GM18867 (cell line): ENCODE measurements around the gene GDI2.
"Not testable (repeated sequence)": the region's sequence is repeated elsewhere in the genome, so short reads cannot be mapped to it uniquely, and the experiment has no call there.

ENCODE experiments used
- ATAC-seq: cut with Tn5 transposase; IDR thresholded peaks from one replicate; pipeline ENCODE4 v1.9.1; 2021; ENCODE audit warnings: mild to moderate bottlenecking, moderate library complexity; ENCODE audit not compliant: unreplicated experiment

GDI2 gene

DNA sequence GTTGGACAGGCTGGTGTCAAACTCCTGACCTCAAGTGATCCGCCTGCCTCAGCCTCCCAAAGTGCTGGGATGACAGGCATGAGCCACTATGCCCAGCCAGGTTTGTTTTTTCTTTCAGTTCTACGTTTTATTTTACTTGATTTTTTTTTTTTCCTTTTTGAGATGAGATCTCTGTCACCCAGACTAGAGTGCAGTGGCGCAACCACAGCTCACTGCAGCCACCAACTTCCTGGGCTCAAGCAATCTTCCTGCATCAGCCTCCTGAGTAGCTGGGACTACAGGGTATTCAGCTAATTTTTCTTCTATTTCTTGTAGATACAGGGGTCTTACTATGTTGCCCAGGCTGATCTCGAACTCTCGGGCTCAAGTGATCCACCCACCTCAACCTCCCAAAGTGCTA, 24.3 kb downstream of the GDI2 start:
- ATAC-seq = no peak

DNA sequence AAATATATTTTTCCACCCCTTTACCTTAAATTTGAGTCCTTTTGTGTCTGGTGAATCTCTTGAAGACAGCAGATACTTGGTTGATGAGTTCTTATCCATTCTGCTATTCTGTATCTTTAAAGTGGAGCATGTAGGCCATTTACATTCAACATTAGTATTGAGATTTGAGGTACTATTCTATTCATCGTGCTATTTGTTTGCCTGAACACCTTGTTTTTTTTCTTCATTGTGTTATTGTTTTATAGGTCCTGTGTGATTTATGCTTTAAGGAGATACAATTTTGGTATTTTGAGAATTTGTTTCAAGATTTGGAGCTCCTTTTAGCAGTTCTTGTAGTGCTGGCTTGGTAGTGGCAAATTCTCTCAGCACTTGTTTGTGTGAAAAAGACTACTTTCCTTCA, 29.9 kb downstream of the GDI2 start:
- no peak for ATAC-seq

DNA sequence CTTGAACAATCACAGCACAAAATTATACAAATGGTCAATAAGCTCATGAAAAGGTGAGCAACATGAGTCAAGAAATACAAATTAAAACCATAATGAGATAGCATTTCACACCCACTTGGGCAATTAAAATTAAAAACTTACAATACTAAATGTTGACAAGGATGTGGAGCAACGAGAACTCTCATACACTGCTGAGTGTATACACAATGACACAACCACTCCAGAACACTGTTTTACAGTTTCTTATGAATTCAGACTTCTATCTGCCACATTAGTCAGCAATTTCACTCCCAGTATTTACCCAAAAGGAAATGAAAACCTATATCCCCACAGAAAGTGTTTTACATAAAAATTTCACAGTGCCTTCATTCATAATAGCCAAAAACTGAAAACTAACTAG, 31.1 kb downstream of the GDI2 start:
- ATAC-seq = no peak

DNA sequence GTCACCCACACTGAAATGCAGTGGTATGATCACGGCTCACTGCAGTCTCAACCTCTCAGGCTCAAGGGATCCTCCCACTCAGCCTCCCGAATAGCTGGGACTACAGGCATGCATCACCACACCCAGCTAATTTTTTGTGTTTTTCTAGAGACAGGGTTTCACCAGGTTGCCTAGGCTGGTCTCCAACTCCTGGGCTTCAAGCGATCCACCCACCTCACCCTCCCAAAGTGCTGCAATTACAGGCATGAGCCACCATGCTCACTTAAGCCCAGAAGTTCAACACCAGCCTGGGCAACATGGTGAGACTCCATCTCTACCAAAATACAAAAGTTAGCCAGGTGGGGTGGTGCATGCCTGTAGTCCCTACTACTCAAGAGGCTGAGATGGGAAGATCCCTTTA, 33.5 kb downstream of the GDI2 start:
- no peak for ATAC-seq

DNA sequence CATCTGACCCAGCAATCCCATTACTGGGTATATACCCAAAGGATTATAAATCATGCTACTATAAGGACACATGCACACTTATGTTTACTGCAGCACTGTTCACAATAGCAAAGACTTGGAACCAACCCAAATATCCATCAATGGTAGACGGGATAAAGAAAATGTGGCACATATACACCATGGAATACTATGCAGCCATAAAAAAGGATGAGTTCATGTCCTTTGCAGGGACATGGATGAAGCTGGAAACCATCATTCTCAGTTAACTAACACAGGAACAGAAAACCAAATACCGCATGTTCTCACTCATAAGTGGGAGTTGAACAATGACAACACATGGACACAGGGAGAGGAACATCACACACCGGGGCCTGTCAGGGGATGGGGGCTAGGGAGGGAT, 35.5 kb downstream of the GDI2 start:
- not testable (repeated sequence) for ATAC-seq

DNA sequence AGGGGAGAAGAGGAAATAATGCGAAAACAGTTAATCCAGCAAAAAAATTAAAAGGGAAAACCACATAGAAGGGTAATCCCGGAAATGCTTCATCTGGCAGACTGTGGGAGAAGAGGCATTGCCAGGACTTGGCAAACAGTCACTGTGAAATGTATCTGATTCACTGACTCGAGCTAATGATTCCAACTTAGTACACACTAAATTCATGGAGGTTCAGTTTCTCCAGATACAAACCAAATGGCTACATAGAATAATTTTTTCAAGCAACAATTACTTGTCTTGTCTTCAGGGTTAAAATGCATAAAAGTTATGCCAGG, 36.4 kb downstream of the GDI2 start:
- no peak for ATAC-seq

DNA sequence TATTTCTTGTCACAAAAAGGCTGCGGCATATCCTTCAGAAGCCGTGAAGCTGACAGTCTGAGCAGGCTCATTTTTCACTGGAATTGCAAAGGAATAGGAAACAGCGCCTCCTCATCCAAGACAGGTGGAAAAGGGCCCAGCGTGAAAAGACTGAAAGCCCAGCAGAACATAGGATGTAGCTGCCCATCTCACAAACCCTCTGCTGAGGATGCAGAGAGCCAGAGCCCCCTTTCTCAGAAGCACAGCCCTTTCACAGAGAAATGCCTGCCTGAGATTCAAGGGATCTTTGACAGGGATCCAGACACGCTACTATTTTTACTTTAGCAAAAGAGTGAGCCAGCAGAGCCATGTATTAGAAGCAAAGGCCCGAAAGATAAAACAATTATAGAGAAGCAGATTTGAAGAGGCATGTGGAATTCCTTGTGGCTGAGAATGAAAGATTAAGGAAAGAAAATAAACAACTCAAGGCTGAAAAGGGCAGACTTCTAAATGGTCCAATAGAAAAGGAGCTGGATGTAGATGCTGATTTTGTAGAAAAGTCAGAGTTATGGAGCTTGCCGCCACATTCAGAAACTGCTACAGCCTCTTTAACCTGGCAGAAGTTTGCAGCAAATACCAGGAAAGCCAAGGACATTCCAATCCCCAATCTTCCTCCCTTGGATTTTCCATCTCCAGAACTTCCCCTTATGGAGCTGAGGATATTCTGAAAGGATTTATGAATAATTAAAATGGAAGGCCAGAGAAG, 36.9 kb downstream of the GDI2 start:
- no peak for ATAC-seq

DNA sequence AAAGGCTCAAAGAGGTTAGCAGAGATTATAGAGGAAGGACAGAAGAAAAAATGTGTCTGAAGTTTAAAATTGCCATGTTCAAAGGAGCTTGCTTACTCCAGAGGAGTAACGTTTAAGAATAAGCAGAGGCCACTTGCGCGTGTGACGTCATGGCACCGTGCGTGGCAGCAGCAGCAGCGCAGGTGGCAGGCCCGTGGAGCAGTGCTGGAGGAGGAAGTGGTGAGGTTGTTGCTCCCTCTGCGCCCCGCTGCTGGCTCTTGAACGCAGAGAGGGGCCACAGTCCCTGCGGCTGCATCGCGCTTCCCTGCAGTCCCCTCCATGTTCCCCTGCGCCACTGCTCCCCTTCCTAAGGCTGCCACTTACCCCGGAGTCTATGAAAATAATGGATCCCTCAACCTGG, 37.5 kb downstream of the GDI2 start:
- ATAC-seq = no peak

DNA sequence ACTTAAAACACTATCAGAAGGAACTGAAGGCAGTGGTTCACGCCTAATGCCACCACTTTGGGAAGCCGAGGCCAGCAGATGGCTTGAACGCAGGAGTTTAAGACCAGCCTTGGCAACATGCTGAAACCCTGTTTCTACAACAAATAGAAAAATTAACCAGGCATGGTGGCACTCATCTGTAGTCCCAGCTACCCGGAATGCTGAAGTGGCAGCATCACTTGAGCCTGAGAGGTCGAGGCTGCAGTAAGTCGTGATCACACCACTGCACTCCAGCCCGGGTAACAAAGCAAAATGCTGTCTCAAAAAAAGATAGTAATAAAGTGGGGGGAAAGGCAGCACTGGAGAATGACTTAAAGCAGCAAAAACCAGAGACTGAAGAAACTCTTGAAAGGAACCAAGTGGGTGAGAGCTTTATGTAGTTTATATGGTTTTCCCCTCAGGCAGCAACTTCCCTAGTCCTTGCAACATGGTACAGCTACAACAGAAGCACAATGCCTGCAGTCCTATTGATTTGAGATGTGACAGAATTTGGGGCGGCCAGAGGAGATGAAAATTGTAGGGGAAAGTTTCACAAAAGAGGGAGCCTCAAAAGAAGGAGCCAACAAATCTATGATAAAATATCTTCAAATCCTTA, 38.1 kb downstream of the GDI2 start:
- ATAC-seq = no peak

DNA sequence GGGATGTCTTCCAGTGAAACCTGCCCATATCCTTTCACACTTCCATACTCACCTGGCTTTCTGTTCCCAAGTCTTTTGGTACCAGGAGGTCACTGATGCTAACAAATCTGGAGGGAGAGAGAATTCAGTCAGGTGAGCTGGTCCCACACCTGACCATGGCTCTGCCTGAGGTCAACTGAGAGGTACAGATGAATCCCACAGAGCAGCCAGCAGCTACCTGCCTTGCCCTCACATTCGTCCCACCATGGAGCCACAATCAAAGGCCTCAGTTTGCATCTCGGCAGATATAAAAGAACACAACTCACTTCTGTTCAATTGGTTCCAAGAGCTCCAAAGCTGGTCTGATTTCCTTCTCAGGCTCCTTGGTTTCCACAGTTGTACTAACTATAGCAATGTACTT, 47.0 kb downstream of the GDI2 start:
- ATAC-seq = no peak

DNA sequence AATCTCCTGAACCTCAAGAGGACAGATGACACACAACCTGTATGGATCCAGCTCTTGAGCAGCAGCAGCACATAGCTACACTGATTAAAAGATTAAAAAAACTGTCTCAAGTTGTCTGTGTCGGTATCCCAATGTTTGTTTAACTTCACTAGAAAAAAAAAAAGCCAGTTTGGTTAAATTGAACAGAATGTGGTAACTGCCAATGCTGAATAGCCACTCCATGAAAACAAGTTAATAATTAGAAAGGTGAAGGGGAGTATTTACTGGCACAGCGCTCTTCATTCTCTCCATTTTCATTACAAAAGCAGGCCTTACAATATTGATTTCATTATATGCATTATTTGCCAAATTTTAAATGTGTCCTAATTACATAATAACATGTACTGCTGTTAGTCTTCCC, 47.6 kb downstream of the GDI2 start:
- no peak for ATAC-seq

DNA sequence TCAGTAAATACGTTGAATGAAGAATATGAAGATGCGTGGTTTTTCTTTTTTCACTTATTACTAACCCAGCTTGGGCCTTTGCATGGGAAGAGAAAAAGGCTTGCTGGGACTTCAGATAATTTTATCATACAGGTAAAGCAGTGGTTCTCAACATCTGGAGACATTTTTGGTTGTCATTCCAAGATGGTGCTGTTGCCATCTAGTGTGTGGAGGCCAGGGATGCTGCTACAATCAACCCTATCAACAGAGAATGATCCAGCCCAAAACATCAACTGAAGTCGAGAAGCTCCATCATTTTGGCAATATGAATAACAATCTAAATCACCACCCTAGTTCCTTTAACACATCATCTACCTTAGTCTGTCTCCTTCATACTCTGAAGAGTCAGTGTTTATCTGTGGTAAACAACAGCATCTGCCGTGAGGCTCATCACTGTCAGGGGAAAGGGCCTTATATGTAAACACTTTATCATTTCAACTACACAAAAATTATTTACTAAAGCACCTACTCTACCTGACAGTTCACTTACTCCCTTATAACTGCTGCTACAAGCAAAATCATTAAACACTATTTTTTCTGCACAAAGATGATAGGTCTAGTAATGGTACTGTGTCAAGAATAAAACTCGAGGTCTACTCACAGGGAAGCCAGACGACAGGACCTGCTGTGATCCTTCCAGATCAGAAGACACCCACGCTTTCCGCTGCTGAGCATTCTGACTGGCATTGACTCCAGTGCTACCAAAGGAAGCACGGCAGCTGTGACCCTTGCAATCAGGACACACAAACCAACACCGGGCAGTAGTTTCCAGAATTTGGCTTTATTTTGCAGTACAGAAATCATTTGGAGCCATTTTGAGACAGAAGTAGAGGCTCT, 48.6 kb downstream of the GDI2 start:
- no peak for ATAC-seq

DNA sequence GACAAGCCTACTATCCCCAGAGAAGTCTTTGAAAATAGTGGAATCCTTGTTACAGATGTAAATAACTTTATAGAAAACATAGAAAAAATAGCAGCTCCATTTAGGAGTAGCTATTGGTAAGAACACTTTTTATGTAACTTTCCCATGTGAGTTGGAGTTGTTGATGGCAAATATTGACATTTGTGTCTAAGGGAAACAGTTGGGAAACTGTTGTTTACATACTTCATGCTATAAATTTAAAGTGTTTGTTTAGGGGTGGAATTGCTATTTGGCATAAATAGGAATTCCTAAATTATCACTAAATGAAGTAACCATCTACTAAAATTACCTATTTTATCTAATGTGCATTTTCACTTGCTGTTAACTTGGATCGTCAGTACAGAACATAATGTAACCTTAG, 50.7 kb downstream of the GDI2 start:
- ATAC-seq = no peak

DNA sequence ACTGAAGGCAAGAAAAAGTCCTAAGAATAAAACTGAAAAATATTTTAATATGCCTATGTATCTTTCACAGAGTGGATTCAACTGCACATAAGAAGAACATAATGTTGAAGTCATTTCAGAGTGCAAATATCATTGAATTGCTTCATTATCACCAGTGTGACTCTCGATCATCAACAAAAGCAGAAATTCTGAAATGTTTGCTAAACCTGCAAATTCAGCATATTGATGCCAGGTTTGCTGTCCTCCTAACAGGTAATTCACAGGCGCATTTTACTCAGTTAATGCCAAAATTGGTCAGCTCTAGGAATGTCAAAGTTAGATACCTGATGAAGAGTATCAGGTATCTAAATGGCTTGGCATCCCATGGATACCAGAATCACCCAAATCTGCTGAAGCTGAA, 52.0 kb downstream of the GDI2 start:
- no peak for ATAC-seq

DNA sequence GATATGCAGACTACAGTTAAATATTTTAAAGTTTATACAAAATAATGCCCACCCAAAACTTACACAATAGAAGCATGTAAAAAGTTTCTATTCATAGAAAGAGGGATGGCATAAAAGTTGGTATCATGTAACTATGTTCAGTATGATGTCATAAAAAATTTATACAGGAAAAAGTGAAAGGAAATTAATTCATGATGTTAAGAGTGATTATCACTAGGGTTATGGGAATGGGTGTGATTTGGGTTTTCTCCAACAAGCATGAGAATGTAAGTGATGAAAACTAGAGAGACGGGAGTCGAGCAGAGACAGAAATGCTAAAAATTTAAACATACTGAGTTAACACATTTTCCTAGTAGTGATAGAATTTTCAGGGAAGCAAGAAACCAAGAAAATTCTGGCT, 52.7 kb downstream of the GDI2 start:
- ATAC-seq = no peak

DNA sequence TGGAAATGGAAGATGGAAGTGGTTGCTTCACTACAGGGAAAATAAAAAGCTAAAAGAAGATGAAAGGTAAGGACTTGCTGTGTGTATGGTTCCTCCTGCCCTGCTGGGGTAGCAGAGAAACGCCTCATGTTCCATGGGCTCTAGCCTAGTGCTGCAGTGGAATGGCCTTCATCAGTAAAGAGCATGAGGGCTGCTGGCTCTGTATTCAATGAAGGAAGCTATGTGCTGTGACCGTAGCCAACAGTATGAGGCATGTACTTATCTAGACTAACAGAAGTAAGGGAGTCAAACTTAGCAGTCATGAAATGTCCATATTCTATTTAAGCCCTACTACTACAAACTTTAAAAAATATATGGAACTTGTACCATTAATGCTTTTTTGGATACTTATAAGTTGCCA, 54.3 kb downstream of the GDI2 start:
- ATAC-seq = no peak

DNA sequence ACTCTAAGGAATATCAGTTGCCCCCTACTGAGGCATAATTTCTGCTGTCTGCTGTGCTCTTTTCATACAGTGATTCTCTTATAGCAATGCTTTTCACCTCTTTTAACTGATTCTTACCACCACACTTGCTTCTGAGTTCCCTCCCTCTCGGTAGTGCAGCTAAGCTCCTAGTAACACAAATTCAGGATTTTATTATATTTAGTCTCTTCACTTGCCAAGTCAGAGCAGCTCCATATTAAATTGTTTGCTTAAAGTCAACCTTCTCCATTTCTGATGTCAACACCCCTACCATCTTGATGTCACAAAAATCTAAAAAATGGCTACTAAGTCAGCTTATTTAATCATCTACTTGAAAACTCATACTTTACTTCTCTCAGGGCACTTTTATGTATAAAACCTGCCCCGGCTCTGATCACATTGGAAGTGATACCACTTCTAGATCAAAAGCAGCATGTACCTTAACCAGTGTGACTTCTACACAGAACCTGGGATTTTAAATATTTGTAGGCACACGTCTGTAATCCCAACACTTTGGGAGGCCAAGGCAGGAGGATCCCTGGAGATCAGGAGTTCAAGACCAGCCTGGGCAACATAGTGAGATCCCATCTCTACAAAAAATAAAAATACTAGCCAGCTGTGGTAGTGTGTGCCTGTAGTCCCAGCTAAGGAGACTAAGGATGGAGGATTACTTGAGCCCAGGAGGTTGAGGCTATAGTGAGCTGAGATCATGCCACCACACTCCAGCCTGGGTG, 55.3 kb downstream of the GDI2 start:
- no peak for ATAC-seq

DNA sequence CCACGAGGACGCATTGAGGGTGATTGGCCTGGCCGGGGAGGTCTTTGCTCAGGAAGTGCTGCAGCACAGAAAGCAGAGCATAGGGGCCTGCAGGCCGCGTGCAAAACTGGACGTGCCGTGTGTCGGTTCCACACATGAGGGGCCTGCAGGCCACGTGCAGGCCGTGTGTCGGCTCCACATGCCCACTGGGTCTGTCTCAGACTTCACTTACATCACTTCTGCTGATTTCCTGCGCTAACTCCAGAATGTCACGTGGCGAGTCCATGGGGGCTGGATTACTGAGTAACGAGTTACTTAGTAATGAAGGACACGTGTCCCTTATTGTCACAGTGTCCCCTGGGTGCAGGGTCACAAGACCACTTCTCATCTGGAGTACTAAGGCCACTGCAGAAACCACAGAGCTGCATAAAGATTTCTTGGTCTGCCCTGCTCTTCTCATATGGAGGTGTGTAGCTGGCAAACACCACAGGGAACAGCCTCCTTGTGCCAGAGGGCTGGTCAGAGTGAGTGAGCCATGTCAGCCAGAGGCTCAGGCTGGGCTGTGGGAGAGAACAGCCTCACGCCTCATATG, 60.8 kb downstream of the GDI2 start:
- no peak for ATAC-seq

DNA sequence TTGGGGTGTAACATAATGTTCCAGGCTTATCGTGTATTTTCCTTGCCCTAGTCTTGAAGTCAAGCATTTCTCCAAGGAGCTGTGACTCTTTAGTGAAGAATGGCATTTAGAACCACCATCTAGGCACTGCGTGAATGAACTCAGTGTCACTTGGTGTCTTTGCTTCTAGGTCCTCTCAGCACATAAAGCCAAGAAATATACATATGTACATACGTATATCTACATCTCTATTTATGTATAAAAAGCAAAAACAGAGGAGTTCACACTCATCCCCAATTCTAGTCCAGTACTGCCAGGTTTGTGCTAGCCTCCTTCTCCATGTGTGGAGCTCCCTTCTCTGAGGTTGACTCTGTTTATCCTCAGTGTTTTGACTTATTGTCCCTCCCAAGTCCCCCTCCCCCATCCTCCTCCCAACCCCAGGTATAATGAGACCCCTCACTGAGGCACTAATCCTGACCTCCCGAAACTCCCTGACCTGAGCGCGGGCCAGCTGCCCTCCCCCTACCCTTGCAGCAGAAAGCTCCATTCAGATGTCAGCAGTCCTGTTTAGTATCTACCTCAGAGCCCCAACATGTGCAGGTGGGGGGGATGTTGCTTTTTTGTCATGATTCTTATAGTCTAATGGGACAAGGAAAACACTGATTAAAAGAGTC, 61.5 kb downstream of the GDI2 start:
- no peak for ATAC-seq

DNA sequence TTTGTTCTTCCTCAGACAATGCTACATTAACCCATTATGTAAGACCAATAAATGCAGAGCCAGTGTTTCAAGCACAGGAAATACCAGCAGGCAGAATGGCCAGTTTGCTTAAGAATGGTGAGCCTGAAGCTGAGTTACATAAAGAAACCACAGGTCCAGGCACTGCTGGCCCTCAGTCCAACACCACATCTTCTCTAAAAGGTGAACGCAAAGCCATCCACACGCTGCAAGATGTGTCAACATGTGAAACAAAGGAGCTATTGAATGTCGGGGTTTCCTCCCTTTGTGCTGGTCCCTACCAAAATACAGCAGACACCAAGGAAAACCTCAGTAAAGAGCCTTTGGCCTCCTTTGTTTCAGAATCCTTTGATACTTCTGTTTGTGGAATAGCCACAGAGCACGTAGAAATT, 64.8 kb downstream of the GDI2 start:
- ATAC-seq = no peak

DNA sequence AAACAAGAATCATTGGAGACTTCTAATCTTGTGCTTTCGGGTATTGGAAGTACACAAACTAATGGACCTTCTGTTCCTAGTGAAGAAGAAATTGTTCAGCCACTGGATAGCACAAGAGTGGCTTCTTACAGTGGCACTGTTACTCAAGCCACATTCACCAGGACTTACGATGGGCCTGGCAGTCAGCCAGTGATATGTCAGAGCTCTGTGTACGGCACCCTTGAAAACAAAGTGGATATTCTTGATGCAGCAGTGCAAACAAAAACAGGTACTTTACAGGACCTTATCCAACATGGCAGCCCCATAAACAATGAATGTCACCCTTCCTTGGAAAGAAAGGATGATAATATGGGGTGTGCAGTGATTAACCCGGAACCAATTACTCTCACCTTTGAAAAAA, 67.0 kb downstream of the GDI2 start:
- no peak for ATAC-seq
